ENCODE measurements around the gene SLC34A2.

DNA sequence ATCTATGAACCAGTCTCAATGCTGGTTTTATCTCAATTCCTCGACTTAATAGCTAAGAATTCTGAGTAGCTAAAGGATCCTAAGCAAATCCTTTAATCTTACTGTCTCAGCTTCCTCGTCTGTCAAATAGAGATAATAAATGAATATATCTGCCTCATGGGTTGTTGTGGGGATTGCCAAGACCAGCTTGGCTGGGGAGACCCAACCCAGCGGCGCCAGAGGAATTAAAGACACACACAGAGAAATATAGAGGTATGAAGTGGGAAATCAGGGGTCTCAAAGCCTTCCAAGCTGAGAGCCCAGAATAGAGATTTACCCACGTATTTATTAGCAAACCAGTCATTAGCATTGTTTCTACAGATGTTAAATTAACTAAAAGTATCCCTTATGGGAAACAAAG, 41.9 kb downstream of the SLC34A2 start:
- TF ChIP-seq, protein P1, sequence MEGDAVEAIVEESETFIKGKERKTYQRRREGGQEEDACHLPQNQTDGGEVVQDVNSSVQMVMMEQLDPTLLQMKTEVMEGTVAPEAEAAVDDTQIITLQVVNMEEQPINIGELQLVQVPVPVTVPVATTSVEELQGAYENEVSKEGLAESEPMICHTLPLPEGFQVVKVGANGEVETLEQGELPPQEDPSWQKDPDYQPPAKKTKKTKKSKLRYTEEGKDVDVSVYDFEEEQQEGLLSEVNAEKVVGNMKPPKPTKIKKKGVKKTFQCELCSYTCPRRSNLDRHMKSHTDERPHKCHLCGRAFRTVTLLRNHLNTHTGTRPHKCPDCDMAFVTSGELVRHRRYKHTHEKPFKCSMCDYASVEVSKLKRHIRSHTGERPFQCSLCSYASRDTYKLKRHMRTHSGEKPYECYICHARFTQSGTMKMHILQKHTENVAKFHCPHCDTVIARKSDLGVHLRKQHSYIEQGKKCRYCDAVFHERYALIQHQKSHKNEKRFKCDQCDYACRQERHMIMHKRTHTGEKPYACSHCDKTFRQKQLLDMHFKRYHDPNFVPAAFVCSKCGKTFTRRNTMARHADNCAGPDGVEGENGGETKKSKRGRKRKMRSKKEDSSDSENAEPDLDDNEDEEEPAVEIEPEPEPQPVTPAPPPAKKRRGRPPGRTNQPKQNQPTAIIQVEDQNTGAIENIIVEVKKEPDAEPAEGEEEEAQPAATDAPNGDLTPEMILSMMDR (IDR thresholded peaks at IDR 0.05; ENCODE audit: low read length), result no peak
- TF ChIP-seq EZH2 (optimal IDR thresholded peaks at IDR 0.05; ENCODE audit: low read depth, low read length) (no peak), EZH2phosphoT487 (IDR thresholded peaks at IDR 0.05; ENCODE audit: low read length) (no peak)

All from MM.1S (cell line).